ENCODE measurements around the gene NDUFA11.
"Not testable (repeated sequence)": the region's sequence is repeated elsewhere in the genome, so short reads cannot be mapped to it uniquely, and the experiment has no call there.

The NDUFA11 gene

DNA sequence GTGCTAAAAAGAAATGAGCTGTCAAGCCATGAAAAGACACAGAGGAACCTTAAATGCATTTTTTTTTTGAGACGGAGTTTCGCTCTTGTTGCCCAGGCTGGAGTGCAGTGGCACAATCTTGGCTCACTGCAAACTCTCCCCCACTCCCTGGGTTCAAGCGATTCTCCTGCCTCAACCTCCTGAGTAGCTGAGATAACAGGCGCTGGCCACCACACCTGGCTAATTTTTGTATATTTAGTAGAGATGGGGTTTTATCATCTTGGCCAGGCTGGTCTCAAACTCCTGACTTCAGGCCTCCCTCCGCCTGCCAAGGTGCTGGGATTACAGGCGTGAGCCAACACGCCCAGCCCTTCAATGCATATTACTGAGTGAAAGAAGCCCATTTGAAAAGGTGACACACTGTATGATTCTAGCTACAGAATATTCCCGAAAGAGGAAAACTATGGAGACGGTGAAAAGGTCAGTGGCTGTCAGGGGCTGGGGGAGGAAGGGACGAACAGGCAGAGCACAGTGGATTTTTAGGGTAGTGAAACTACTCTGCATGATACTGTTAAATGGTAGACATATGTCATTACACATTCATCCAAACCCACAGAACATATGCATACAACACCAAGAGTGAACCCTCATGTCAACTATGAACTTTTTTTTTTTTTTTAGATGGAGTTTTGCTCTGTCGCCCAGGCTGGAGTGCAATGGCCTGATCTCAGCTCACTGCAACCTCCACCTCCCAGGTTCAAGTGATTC lies 19.4 kb downstream of the NDUFA11 start:
- not testable (repeated sequence) for DNase-seq

- not testable (repeated sequence) for DNase-seq
Measured at GRCh38 chr19:5883157-5883873, 20.3 kb downstream of the NDUFA11 start.

GRCh38 chr19:5882421-5882968 lies 21.1 kb downstream of the NDUFA11 start:
- DNase-seq = no peak

GRCh38 chr19:5881543-5882299 lies 21.9 kb downstream of the NDUFA11 start:
- DNase-seq = no peak

- peak; percentile 53 for DNase-seq
Measured at GRCh38 chr19:5880604-5881078, 22.9 kb downstream of the NDUFA11 start.

DNA sequence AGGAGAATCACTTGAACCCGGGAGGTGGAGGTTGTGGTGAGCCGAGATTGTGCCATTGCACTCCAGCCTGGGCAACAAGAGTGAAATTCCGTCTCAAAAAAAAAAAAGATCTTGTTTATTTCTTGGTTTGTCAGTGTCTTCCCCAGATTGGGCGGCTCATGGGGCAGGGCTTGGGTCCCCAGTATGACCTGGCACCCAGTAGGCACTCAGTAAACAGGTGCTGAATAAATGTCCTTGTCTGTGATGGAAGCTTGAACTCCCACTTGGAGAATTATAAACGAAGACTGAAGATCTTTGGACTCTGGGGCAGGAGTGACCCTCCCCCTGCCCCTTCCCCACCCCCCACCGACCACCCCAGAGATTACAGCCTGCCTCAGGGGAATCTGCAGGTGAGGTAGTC lies 23.4 kb downstream of the NDUFA11 start:
- no peak for DNase-seq

DNA sequence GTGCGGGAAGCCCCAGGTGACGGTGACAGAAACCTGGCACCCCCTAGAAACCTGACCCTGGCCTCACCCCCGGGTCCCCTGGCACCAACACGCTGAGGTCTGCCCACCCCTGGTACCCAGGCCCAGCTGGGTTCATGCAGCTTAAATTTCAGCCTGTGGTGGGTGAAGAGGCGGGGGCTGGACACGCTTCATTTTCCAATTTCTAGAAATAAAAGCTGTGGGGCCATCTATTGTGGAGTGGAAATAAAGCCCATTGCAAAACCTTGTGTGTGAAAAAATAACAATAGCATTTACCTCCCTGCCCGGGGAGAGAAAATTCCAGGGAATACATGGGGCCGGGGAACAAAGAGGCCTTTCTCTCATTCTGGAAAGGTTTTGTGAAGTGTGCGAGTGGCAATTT lies 25.7 kb downstream of the NDUFA11 start:
- no peak for DNase-seq

- DNase-seq = no peak
Measured at GRCh38 chr19:5877427-5877826, 26.2 kb downstream of the NDUFA11 start.

DNA sequence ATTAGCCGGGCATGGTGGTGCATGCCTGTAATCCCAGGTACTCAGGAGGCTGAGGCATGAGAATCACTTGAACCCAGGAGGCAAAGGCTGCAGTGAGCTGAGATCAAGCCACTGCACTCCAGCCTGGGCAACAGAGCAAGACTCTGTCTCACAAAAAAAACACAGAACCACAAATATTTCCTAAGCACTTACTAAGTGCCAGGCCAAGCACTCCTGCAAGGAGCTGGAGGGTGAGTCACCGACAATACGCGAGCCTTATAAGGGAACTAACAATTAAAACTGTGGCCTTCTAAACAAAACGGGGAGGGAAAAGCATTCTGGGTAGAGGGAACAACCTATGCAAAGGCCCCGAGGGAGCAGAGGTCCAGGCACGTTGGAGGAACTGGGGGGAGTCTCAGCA lies 29.1 kb downstream of the NDUFA11 start:
- DNase-seq = peak; percentile 59

GRCh38 chr19:5873617-5874199 lies 29.9 kb downstream of the NDUFA11 start:
- DNase-seq = no peak

- DNase-seq = no peak
Measured at GRCh38 chr19:5870986-5871394, 32.6 kb downstream of the NDUFA11 start.

- no peak for DNase-seq
Measured at GRCh38 chr19:5867201-5868136, 36.1 kb downstream of the NDUFA11 start.

DNA sequence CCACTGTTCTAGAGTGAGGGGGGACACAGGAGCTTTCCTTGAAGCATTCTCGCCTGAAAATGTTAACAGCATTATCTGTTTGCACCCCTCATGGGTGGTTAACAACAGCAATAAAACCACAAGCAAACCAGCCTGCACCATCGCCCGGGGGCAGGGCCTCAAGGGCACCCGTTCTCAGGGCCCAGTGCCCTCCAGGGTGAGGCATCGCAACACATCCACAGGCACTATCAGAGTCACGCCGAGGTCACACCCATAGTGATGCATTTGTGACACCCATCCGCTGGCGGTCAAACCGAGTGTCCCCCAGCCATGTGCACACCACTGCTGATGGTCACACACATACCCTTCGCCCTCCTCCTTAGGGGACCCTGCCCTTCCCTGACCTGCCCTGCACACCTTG lies 37.8 kb downstream of the NDUFA11 start:
- DNase-seq = no peak

DNA sequence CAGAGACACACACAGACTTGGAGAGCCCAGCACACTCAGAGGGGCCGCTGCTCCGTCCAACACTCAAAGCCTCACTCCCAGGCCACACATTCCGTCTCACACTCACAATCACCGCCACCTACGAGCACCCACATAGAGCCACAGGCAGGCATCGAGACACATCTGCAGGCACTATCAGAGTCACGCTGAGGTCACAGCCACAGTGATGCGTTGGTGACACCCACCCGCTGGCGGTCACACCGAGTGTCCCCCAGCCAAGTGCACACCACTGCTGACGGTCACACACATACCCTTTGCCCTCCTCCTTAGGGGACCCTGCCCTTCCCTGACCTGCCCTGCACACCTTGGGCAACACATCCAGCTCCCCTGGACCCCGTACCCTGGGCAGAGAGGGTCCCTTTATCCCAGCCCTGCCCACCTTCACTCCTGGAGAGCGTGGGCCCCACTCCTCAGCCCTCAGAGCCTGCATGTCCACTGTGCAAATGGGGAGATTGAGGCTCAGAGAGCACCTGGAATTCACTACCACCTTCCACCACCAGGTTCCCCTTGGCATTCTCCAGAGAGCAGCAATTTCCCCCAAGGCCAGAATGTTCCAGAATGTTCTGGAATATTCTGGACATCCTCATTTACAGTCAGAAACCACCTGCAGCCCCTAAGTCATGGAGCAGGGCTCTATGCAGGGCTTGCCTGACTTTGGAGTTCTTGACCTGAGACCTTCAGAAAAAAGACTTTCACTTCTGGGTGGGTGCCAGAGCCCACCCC lies 38.7 kb downstream of the NDUFA11 start:
- no peak for DNase-seq

GRCh38 chr19:5864013-5864720 lies 39.4 kb downstream of the NDUFA11 start:
- DNase-seq = no peak

DNA sequence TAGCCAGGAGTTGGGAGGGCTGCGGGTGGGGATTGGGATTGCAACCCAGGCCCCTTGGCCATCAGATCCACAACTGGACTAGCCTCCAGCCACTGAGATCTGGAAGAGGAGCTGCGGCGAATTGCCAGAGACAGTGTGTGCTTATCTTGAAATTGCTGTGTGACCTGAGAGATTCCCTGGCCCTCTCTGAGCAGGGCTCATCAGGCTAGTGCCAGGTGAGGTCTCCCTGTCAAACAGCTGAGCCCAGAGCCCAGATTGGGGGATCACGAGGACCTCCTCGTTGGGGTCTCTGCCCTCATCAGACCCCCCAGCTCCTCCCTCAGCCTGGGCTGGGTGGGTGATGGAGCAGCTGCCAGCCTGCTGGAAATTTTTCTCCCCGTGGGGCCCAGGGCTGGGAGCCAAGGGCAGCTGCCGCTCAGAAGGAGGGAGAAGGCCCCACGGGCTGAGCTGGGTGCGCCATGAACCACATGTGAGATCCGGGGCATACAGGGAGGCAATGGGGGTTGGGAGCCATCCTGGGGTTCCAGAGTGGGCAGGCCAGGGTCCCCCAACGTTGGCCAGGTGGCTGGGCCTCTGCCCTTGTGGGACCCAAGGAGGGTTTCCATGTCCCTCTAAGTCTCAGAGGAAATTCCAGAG lies 40.4 kb downstream of the NDUFA11 start:
- no peak for DNase-seq

DNA sequence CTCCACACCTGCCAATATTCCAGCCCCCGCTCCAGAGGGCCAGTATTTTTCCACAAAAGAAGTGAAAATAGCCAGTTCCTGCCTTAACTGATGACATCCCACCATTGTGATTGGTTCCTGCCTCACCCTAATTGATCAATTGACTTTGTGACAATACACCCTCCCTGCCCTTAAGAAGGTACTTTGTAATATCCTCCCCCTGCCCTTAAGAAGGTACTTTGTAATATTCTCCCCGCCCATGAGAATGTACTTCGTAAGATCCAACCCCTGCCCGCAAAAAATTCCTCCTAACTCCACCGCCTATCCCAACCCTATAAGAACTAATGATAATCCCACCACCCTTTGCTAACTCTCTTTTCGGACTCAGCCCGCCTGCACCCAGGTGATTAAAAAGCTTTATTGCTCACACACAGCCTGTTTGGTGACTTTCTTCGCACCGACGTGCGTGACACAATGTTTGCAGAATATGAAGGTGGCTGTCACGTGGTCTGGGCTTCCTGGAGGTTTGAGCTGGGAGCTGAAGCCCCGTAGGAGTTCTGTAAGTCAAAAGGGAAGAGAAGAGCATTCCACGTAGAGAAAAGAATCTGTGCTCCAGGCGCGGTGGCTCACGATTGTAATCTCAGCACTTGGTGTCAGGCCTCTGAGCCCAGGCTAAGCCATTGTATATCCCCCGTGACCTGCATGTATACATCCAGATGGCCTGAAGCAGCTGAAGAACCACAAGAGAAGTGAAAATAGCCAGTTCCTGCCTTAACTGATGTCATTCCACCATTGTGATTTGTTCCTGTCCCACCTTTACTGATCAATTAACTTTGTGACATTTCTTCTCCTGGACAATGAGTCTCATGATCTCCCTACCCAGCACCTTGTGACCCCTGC lies 46.1 kb downstream of the NDUFA11 start:
- no peak for DNase-seq

DNA sequence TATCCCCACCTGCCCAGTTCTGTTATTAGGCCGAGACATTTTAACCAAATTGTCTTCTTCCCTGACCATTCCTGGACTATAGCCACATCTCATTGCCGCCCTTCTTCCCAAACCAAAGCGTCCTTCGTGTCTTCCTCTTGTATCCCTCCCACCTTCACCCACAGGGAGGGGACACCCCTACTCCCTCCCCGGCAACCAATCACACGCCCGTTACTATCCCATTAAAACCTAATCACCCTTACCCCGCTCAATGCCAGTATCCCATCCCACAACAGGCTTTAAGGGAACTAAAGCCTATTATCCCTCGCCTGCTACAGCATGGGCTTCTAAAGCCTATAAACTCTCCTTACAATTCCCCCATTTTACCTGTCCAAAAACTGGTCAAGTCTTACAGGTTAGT lies 48.4 kb downstream of the NDUFA11 start:
- not testable (repeated sequence) for DNase-seq

GRCh38 chr19:5854121-5854520 lies 49.5 kb downstream of the NDUFA11 start:
- not testable (repeated sequence) for DNase-seq

Measured in EL (cell line).